PC-3 (cell line): Measurements from ENCODE around the gene SF3B1. TPM values are rescaled to one million over a fixed set of nuclear protein-coding genes. Genes with fewer than 3 reads are reported as not detected.

Source experiments
- ATAC-seq: fragments of 200-7000 bp; cut with Tn5 transposase; 2 replicates; pipeline ENCODE4 v1.9.1; 2020; ENCODE audit warnings: mild to moderate bottlenecking, moderate library complexity
- BruUV-seq: library from RNA; stranded (reverse); fragments of 400-500 nt; replicated peaks from 2 replicates; lab custom pipeline; 2021; lab: Mats Ljungman, UMichigan
- CTCF ChIA-PET: fragments of 300-600 bp; sonication (Branson Sonifier 250); formaldehyde crosslinking; loops from one replicate; lab custom pipeline; 2022; ENCODE audit warnings: antibody characterized with exemption; lab: Charles Lee
- POLR2A ChIA-PET: fragments of 300-600 bp; sonication (Branson Sonifier 250); formaldehyde crosslinking; loops from one replicate; lab custom pipeline; 2022; ENCODE audit warnings: antibody characterized with exemption; ENCODE audit not compliant: unreplicated experiment; lab: Charles Lee
- DNase-seq: peaks from one replicate; pipeline ENCODE4 v3.0.0-alpha.2; 2015
- H2AFZ ChIP-seq: fragments of 300-600 bp; sonication (generic); 2 replicates; pipeline ENCODE4 v1.6.0; 2016; ENCODE audit warnings: antibody characterized with exemption, low read length
- H3F3A ChIP-seq: fragments of 300-600 bp; sonication (generic); one replicate; pipeline ENCODE4 v1.6.0; 2017; ENCODE audit warnings: antibody characterized with exemption, low read length, control low read depth, mild to moderate bottlenecking; ENCODE audit not compliant: unreplicated experiment
- H3K27ac ChIP-seq: fragments of 300-600 bp; sonication (generic); 2 replicates; pipeline ENCODE4 v1.5.1; 2016; ENCODE audit warnings: mild to moderate bottlenecking, low read length
- H3K27me3 ChIP-seq: fragments of 300-600 bp; sonication (generic); 2 replicates; pipeline ENCODE4 v1.6.1; 2016; ENCODE audit warnings: low read length, mixed read lengths
- H3K36me3 ChIP-seq: fragments of 300-600 bp; sonication (generic); 2 replicates; pipeline ENCODE4 v1.6.1; 2016; ENCODE audit warnings: low read depth, mixed run types, low read length, mixed read lengths
- H3K4me1 ChIP-seq: fragments of 300-600 bp; sonication (generic); 2 replicates; pipeline ENCODE4 v1.5.1; 2016; ENCODE audit warnings: low read length; ENCODE audit not compliant: insufficient read depth
- H3K4me2 ChIP-seq: fragments of 300-600 bp; sonication (generic); 2 replicates; pipeline ENCODE4 v1.6.0; 2016; ENCODE audit warnings: low read length
- H3K4me3 ChIP-seq: fragments of 300-600 bp; sonication (generic); 2 replicates; pipeline ENCODE4 v1.5.1; 2016; ENCODE audit warnings: mild to moderate bottlenecking, low read length, mixed read lengths
- H3K79me2 ChIP-seq: fragments of 300-600 bp; sonication (generic); 2 replicates; pipeline ENCODE4 v1.6.1; 2017; ENCODE audit warnings: low read length, mixed read lengths
- H3K9ac ChIP-seq: fragments of 300-600 bp; sonication (generic); 2 replicates; pipeline ENCODE4 v1.6.0; 2016; ENCODE audit warnings: mild to moderate bottlenecking, low read length
- H3K9me2 ChIP-seq: fragments of 300-600 bp; sonication (generic); replicated peaks from 2 replicates; pipeline ENCODE4 v1.6.1; 2016; ENCODE audit warnings: mixed run types, low read length, mixed read lengths
- H3K9me3 ChIP-seq: fragments of 300-600 bp; sonication (generic); 2 replicates; pipeline ENCODE4 v1.6.1; 2016; ENCODE audit warnings: low read length, mixed read lengths
- H4K20me1 ChIP-seq: fragments of 300-600 bp; sonication (generic); 2 replicates; pipeline ENCODE4 v1.6.1; 2016; ENCODE audit warnings: low read length, mixed read lengths
- CTCF ChIP-seq: fragments of 300-600 bp; sonication (generic); conservative IDR thresholded peaks from 2 replicates; pipeline ENCODE4 v1.5.1; 2017; ENCODE audit warnings: antibody characterized with exemption, low read depth, mild to moderate bottlenecking, low read length
- EZH2 ChIP-seq: fragments of 300-600 bp; sonication (generic); IDR thresholded peaks from one replicate; pipeline ENCODE4 v1.6.1; 2017; ENCODE audit warnings: antibody characterized with exemption, mild to moderate bottlenecking, low read length; ENCODE audit not compliant: unreplicated experiment
- EZH2phosphoT487 ChIP-seq: fragments of 300-600 bp; sonication (generic); IDR thresholded peaks from 2 replicates; pipeline ENCODE4 v1.6.1; 2018; ENCODE audit warnings: mild to moderate bottlenecking, antibody characterized with exemption, low read length, borderline replicate concordance
- intact Hi-C: fragments of 100-400 bp; cut with micrococcal nuclease; formaldehyde crosslinking; loops from 2 replicates; pipeline ENCODE4 v1.9.0; 2023
- total RNA-seq: library from RNA; depleted of rRNA; stranded (reverse); fragments of >200 nt; gene quantifications from 2 replicates; pipeline ENCODE4 v1.2.3, GENCODE V29; 2014

The SF3B1 gene
- total RNA-seq, 1 experiment from 2014 or later, result 143 TPM

GRCh38 chr2:197416268-197416667, 18.6 kb downstream of the SF3B1 start:
- Histone ChIP-seq H3F3A (no peaks in the 10 kb centered on the region), H3K4me1 (no peaks in the 10 kb centered on the region), H3K4me3 (no peak overlapping the region), H3K36me3 (peaks cover 70% of the 10 kb centered on the region), H3K27me3 (no peaks in the 10 kb centered on the region), H3K9ac (no peak overlapping the region), H3K27ac (no peak overlapping the region), H3K79me2 (peaks cover 17% of the 10 kb centered on the region; the same call in 1 of the 2 replicates), H2AFZ (no peak overlapping the region), H3K4me2 (no peak overlapping the region), H4K20me1 (peaks cover 3% of the 10 kb centered on the region; the same call in 1 of the 2 replicates), H3K9me2 (no peaks in the 10 kb centered on the region), H3K9me3 (no peaks in the 10 kb centered on the region)
- intact Hi-C loops, result loop anchor here (10.0 kb wide), 1 partner anchor 79 kb away; the partner anchor contains the start of gene HSPD1
- ATAC-seq (no peak), DNase-seq (no peak)
- no TSS peak for BruUV-seq
- ChIA-PET CTCF (no interaction called here), POLR2A (no interaction called here)
- no peak for TF ChIP-seq CTCF
- TF ChIP-seq EZH2phosphoT487, result no peak
- TF ChIP-seq EZH2, result no peak

- Histone ChIP-seq H3K27ac (no peak overlapping the region), H3K9ac (no peak overlapping the region), H3K36me3 (peaks cover 69% of the 10 kb centered on the region), H3K27me3 (no peaks in the 10 kb centered on the region), H4K20me1 (no peaks in the 10 kb centered on the region), H3K79me2 (peaks cover 12% of the 10 kb centered on the region; the same call in 1 of the 2 replicates), H3K4me1 (no peaks in the 10 kb centered on the region), H3K4me3 (no peak overlapping the region), H3K9me3 (no peaks in the 10 kb centered on the region), H3F3A (no peaks in the 10 kb centered on the region), H3K4me2 (no peak overlapping the region), H2AFZ (no peak overlapping the region), H3K9me2 (no peaks in the 10 kb centered on the region)
- ChIA-PET CTCF (no interaction called here), POLR2A (no interaction called here)
- ATAC-seq (no peak), DNase-seq (no peak)
- TF ChIP-seq EZH2 (no peak), EZH2phosphoT487 (no peak), CTCF (no peak)
- no TSS peak for BruUV-seq
- intact Hi-C loops, result loop anchor here (10.0 kb wide), 1 partner anchor 80 kb away; the partner anchor contains the start of gene HSPD1
Measured at GRCh38 chr2:197414515-197414914, 20.3 kb downstream of the SF3B1 start.

- no peak overlapping the region for H3K9ac ChIP-seq
- POLR2A ChIA-PET, result no interaction called here
- TF ChIP-seq EZH2, result no peak
Measured at GRCh38 chr2:197414039-197414438, 20.8 kb downstream of the SF3B1 start.

More at GRCh38 chr2:197414039-197414438, 20.8 kb downstream of the SF3B1 start:
- Histone ChIP-seq H2AFZ (no peak overlapping the region), H3K9me3 (no peaks in the 10 kb centered on the region), H3K4me3 (no peak overlapping the region), H3K27me3 (no peaks in the 10 kb centered on the region), H3K4me1 (no peaks in the 10 kb centered on the region), H3K27ac (no peak overlapping the region), H3K79me2 (peaks cover 12% of the 10 kb centered on the region; the same call in 1 of the 2 replicates), H3K9me2 (no peaks in the 10 kb centered on the region), H3K4me2 (no peak overlapping the region), H3K36me3 (peaks cover 67% of the 10 kb centered on the region), H4K20me1 (no peaks in the 10 kb centered on the region), H3F3A (no peaks in the 10 kb centered on the region)
- ATAC-seq (no peak), DNase-seq (no peak)
- intact Hi-C loops, result loop anchor here (10.0 kb wide), 1 partner anchor 81 kb away; the partner anchor contains the start of gene HSPD1
- BruUV-seq, result no TSS peak
- CTCF ChIA-PET, result no interaction called here
